Fibroblast of lung (primary cell): ENCODE data around the gene WDTC1. TPM values are rescaled to one million over a fixed set of nuclear protein-coding genes. Genes with fewer than 3 reads are reported as not detected.

ENCODE experiments used
- polyA plus RNA-seq, 2 donors: library from polyadenylated mRNA; depleted of rRNA in 1 of 2; stranded (reverse) in 1 of 2; unstranded in 1 of 2; fragments of >200 nt; gene quantifications; 2 replicates each; pipeline ENCODE4 v1.2.1, GENCODE V29; 2011 to 2012; ENCODE audit warnings: missing spikeins in 1 of 2
- total RNA-seq: library from RNA; depleted of rRNA; stranded (reverse); fragments of >200 nt; gene quantifications from 2 replicates; pipeline ENCODE4 v1.2.1, GENCODE V29; 2014

Gene WDTC1
- total and polyA plus RNA-seq, 2 donors (not counting 1 experiment from before 2014, with no cell fraction given), result 10.7 to 23.3 TPM

Other genes starting within 250 kb of the WDTC1 start
- gene TRNP1, start 240.9 kb upstream of the WDTC1 start, total RNA-seq, result 10.8 and 16.2 TPM in 2 replicates
- 32.6 and 66.9 TPM in 2 replicates for gene TRNP1, start 240.9 kb upstream of the WDTC1 start, polyA plus RNA-seq
- gene TENT5B, start 221.8 kb upstream of the WDTC1 start, total RNA-seq, result 0.50 and 1.0 TPM in 2 replicates
- 1.9 and 9.3 TPM in 2 replicates for gene TENT5B, start 221.8 kb upstream of the WDTC1 start, polyA plus RNA-seq
- gene SLC9A1, start 79.5 kb upstream of the WDTC1 start, total RNA-seq, result 3.9 and 10.4 TPM in 2 replicates
- gene SLC9A1, start 79.5 kb upstream of the WDTC1 start, polyA plus RNA-seq, result 4.9 and 9.5 TPM in 2 replicates
- 16.2 and 21.6 TPM in 2 replicates for gene TMEM222, start 87.5 kb downstream of the WDTC1 start, total RNA-seq
- gene TMEM222, start 87.5 kb downstream of the WDTC1 start, polyA plus RNA-seq, result 37.1 and 39.9 TPM in 2 replicates
- under 0.01 and 0.17 TPM in 2 replicates for gene SYTL1, start 107.4 kb downstream of the WDTC1 start, total RNA-seq
- gene SYTL1, start 107.4 kb downstream of the WDTC1 start, polyA plus RNA-seq, result 0.02 and 0.03 TPM in 2 replicates
- 8.3 and 12.1 TPM in 2 replicates for gene MAP3K6, start 132.3 kb downstream of the WDTC1 start, total RNA-seq
- 9.0 and 11.5 TPM in 2 replicates for gene MAP3K6, start 132.3 kb downstream of the WDTC1 start, polyA plus RNA-seq
- not detected in 2 replicates for gene FCN3, start 140.2 kb downstream of the WDTC1 start, total RNA-seq
- not detected in 2 replicates for gene FCN3, start 140.2 kb downstream of the WDTC1 start, polyA plus RNA-seq
- gene CD164L2, start 148.7 kb downstream of the WDTC1 start, total RNA-seq, result not detected in 2 replicates
- not detected in 2 replicates for gene CD164L2, start 148.7 kb downstream of the WDTC1 start, polyA plus RNA-seq
- 0.17 and 0.26 TPM in 2 replicates for gene GPR3, start 158.0 kb downstream of the WDTC1 start, total RNA-seq
- gene GPR3, start 158.0 kb downstream of the WDTC1 start, polyA plus RNA-seq, result 0.82 and 2.1 TPM in 2 replicates